Measurements from ENCODE around the gene CDCA7L.
"Not testable (repeated sequence)": the region's sequence is repeated elsewhere in the genome, so short reads cannot be mapped to it uniquely, and the experiment has no call there.

CDCA7L gene

DNA sequence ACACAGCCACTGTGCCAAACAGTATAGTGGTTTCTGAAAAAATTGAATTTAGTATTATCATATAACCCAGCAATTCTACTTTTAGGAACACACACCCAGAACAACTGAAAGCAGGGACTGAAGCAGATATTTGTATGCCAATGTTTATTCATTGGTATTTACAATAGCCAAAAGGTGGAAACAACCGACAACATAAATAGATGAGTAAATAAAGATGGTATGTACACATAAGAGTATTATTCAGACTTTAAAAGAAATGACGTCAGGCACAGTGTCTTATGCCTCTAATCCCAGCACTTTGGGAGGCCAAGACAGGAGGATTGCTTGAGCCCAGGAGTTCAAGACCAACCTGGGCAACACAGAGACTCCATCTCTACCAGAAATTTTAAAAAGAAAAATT, 7.2 kb downstream of the CDCA7L start:
- Histone ChIP-seq H3K4me2 (ENCODE audit: low read length) (no peak overlapping the region), H3K4me1 (ENCODE audit: control insufficient read depth, low read depth, low read length) (peaks cover 12% of the 10 kb centered on the region), H2BK5ac (ENCODE audit: low read length) (no peak overlapping the region), H4K8ac (ENCODE audit: low read depth, low read length) (no peak overlapping the region), H3K4me3 (ENCODE audit: low read length) (no peak overlapping the region), H3K9ac (ENCODE audit: low read length) (no peak overlapping the region), H3K79me1 (ENCODE audit: low read length) (peaks cover 2% of the 10 kb centered on the region), H4K5ac (ENCODE audit: low read length) (no peak overlapping the region), H3K27me3 (ENCODE audit: insufficient read depth, low read length, poor library complexity) (no peaks in the 10 kb centered on the region), H3K36me3 (ENCODE audit: control insufficient read depth, insufficient read depth, low read length) (no peaks in the 10 kb centered on the region), H3K27ac (ENCODE audit: low read depth, low read length) (no peak overlapping the region), H2AK5ac (ENCODE audit: low read length) (no peak overlapping the region), H3K23ac (ENCODE audit: low read length) (no peak overlapping the region), H3K4ac (ENCODE audit: low read depth, low read length) (no peak overlapping the region), H3K18ac (ENCODE audit: low read length) (no peak overlapping the region), H2BK120ac (ENCODE audit: low read depth, low read length) (no peak overlapping the region), H2BK15ac (replicated peaks; ENCODE audit: low read depth) (no peak overlapping the region), H3K79me2 (ENCODE audit: control insufficient read depth, insufficient read depth, low read length) (peaks cover 12% of the 10 kb centered on the region), H3K56ac (ENCODE audit: low read length) (no peak overlapping the region)
- DNase-seq = no peak
- WGBS (ENCODE audit: extremely low coverage, insufficient coverage, low lambda C conversion rate) = no CpG with 5 or more reads among the region's 2 CpGs

DNA sequence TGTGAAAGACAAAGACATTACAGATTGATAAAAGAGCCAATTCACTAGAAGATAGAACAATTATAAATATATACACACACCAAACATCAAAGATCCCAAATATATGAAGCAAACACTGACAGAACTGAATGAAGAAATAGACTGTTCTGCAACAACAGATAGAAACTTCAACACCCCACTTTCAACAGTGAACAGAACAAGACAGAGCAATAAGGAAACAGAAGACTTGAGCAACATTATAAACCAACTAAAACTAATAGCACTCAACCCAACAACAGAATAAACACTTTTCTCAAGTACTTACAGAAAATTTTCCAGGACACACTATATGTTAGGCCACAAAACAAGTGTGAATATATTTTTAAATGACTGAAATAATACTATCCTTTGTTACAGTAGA, 10.9 kb downstream of the CDCA7L start:
- Histone ChIP-seq H4K5ac (ENCODE audit: low read length) (no peak overlapping the region), H2BK120ac (ENCODE audit: low read depth, low read length) (no peak overlapping the region), H3K18ac (ENCODE audit: low read length) (no peak overlapping the region), H3K79me1 (ENCODE audit: low read length) (no peaks in the 10 kb centered on the region), H3K27ac (ENCODE audit: low read depth, low read length) (no peak overlapping the region), H3K56ac (ENCODE audit: low read length) (no peak overlapping the region), H3K4me3 (ENCODE audit: low read length) (no peak overlapping the region), H3K4ac (ENCODE audit: low read depth, low read length) (no peak overlapping the region), H2BK5ac (ENCODE audit: low read length) (no peak overlapping the region), H3K4me2 (ENCODE audit: low read length) (no peak overlapping the region), H4K8ac (ENCODE audit: low read depth, low read length) (no peak overlapping the region), H3K79me2 (ENCODE audit: control insufficient read depth, insufficient read depth, low read length) (peaks cover 8% of the 10 kb centered on the region), H3K27me3 (ENCODE audit: insufficient read depth, low read length, poor library complexity) (no peaks in the 10 kb centered on the region), H3K36me3 (ENCODE audit: control insufficient read depth, insufficient read depth, low read length) (no peaks in the 10 kb centered on the region), H3K9ac (ENCODE audit: low read length) (no peak overlapping the region), H3K4me1 (ENCODE audit: control insufficient read depth, low read depth, low read length) (no peaks in the 10 kb centered on the region), H3K23ac (ENCODE audit: low read length) (no peak overlapping the region), H2BK15ac (replicated peaks; ENCODE audit: low read depth) (no peak overlapping the region), H2AK5ac (ENCODE audit: low read length) (no peak overlapping the region)
- DNase-seq = no peak

DNA sequence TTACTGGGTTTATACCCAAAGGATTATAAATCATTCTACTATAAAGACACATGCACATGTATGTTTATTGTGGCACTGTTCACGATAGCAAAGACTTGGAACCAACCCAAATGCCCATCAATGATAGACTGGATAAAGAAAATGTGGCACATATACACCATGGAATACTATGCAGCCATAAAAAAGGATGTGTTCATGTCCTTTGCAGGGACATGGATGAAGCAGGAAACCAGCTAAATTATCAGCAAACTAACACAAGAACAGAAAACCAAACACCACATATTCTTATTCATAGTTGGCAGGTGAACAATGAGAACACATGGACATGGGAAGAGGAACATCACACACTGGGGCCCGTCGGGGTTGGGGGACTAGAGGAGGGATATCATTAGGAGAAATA, 12.4 kb downstream of the CDCA7L start:
- H2BK15ac ChIP-seq (replicated peaks; ENCODE audit: low read depth); H3K27me3 ChIP-seq (ENCODE audit: insufficient read depth, low read length, poor library complexity); H3K4me3 ChIP-seq (ENCODE audit: low read length); H2BK5ac ChIP-seq (ENCODE audit: low read length); H3K4me2 ChIP-seq (ENCODE audit: low read length); DNase-seq; H2AK5ac ChIP-seq (ENCODE audit: low read length); H2BK120ac ChIP-seq (ENCODE audit: low read depth, low read length); H3K18ac ChIP-seq (ENCODE audit: low read length); H4K5ac ChIP-seq (ENCODE audit: low read length); H3K79me2 ChIP-seq (ENCODE audit: control insufficient read depth, insufficient read depth, low read length); H3K79me1 ChIP-seq (ENCODE audit: low read length); H4K8ac ChIP-seq (ENCODE audit: low read depth, low read length); H3K9ac ChIP-seq (ENCODE audit: low read length); H3K56ac ChIP-seq (ENCODE audit: low read length); H3K36me3 ChIP-seq (ENCODE audit: control insufficient read depth, insufficient read depth, low read length); H3K23ac ChIP-seq (ENCODE audit: low read length); H3K4ac ChIP-seq (ENCODE audit: low read depth, low read length); H3K4me1 ChIP-seq (ENCODE audit: control insufficient read depth, low read depth, low read length); H3K27ac ChIP-seq (ENCODE audit: low read depth, low read length): not testable (repeated sequence)
- WGBS (ENCODE audit: extremely low coverage, insufficient coverage, low lambda C conversion rate) = no CpG with 5 or more reads among the region's 3 CpGs

DNA sequence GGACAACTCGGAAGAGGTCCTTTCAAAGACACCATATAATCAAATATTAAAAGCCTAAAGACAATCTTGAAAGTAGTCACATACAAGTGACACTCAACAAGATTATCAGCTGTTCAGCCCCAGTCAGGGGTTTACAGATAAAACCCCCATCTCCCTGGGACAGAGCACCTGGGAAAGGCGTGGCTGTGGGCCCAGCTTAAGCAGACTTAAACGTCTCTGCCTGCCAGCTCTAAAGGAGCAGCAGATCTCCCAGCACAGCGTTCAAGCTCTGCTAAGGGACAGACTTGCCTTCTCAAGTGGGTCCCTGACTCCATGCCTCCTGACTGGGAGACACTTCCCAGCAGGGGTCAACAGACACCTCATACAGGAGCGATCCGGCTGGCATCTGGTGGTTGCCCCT, 18.0 kb downstream of the CDCA7L start:
- Histone ChIP-seq H3K4me3 (ENCODE audit: low read length) (no peak overlapping the region), H2AK5ac (ENCODE audit: low read length) (no peak overlapping the region), H3K79me2 (ENCODE audit: control insufficient read depth, insufficient read depth, low read length) (peaks cover 9% of the 10 kb centered on the region), H3K79me1 (ENCODE audit: low read length) (peaks cover 2% of the 10 kb centered on the region), H3K27ac (ENCODE audit: low read depth, low read length) (no peak overlapping the region), H2BK120ac (ENCODE audit: low read depth, low read length) (no peak overlapping the region), H3K4me2 (ENCODE audit: low read length) (no peak overlapping the region), H4K5ac (ENCODE audit: low read length) (no peak overlapping the region), H4K8ac (ENCODE audit: low read depth, low read length) (no peak overlapping the region), H3K27me3 (ENCODE audit: insufficient read depth, low read length, poor library complexity) (no peaks in the 10 kb centered on the region), H3K56ac (ENCODE audit: low read length) (no peak overlapping the region), H2BK15ac (replicated peaks; ENCODE audit: low read depth) (no peak overlapping the region), H3K36me3 (ENCODE audit: control insufficient read depth, insufficient read depth, low read length) (no peaks in the 10 kb centered on the region), H3K23ac (ENCODE audit: low read length) (no peak overlapping the region), H2BK5ac (ENCODE audit: low read length) (no peak overlapping the region), H3K4me1 (ENCODE audit: control insufficient read depth, low read depth, low read length) (peaks cover 5% of the 10 kb centered on the region), H3K9ac (ENCODE audit: low read length) (no peak overlapping the region), H3K4ac (ENCODE audit: low read depth, low read length) (no peak overlapping the region), H3K18ac (ENCODE audit: low read length) (no peak overlapping the region)
- no CpG with 5 or more reads among the region's 6 CpGs for WGBS (ENCODE audit: extremely low coverage, insufficient coverage, low lambda C conversion rate)
- peak; percentile 35 for DNase-seq

DNA sequence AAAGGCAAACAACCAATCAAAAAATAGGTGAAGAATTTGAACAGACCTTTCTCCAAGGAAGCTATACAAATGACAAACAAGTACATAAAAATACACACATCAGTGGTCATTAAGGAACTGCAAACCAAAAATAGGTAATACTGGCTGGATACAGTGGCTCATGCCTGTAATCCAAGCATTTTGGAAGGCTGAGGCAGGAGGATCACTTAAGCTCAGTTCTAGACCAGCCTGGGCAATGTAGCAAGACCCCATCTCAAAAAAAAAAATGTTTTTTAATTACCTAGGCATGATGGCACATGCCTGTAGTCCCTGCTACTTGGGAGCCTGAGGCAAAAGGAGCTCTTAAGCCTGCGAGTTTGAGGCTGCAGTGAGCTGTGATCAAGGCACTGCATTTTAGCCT, 19.3 kb downstream of the CDCA7L start:
- H3K56ac ChIP-seq (ENCODE audit: low read length) = no peak overlapping the region
- no peak overlapping the region for H3K4ac ChIP-seq (ENCODE audit: low read depth, low read length)
- no peak overlapping the region for H2BK5ac ChIP-seq (ENCODE audit: low read length)
- H2BK120ac ChIP-seq (ENCODE audit: low read depth, low read length) = no peak overlapping the region
- peaks cover 9% of the 10 kb centered on the region for H3K79me2 ChIP-seq (ENCODE audit: control insufficient read depth, insufficient read depth, low read length)
- H4K5ac ChIP-seq (ENCODE audit: low read length) = no peak overlapping the region
- no CpG with 5 or more reads among the region's 1 CpG for WGBS (ENCODE audit: extremely low coverage, insufficient coverage, low lambda C conversion rate)
- no peak overlapping the region for H3K9ac ChIP-seq (ENCODE audit: low read length)
- H2AK5ac ChIP-seq (ENCODE audit: low read length) = no peak overlapping the region
- H3K36me3 ChIP-seq (ENCODE audit: control insufficient read depth, insufficient read depth, low read length) = no peaks in the 10 kb centered on the region
- no peak overlapping the region for H3K4me3 ChIP-seq (ENCODE audit: low read length)
- no peak overlapping the region for H3K18ac ChIP-seq (ENCODE audit: low read length)
- no peak overlapping the region for H3K23ac ChIP-seq (ENCODE audit: low read length)
- peaks cover 5% of the 10 kb centered on the region for H3K4me1 ChIP-seq (ENCODE audit: control insufficient read depth, low read depth, low read length)
- no peak overlapping the region for H2BK15ac ChIP-seq (replicated peaks; ENCODE audit: low read depth)
- H3K27me3 ChIP-seq (ENCODE audit: insufficient read depth, low read length, poor library complexity) = no peaks in the 10 kb centered on the region
- no peak overlapping the region for H3K4me2 ChIP-seq (ENCODE audit: low read length)
- DNase-seq = no peak
- peaks cover 2% of the 10 kb centered on the region for H3K79me1 ChIP-seq (ENCODE audit: low read length)
- H4K8ac ChIP-seq (ENCODE audit: low read depth, low read length) = no peak overlapping the region
- no peak overlapping the region for H3K27ac ChIP-seq (ENCODE audit: low read depth, low read length)

DNA sequence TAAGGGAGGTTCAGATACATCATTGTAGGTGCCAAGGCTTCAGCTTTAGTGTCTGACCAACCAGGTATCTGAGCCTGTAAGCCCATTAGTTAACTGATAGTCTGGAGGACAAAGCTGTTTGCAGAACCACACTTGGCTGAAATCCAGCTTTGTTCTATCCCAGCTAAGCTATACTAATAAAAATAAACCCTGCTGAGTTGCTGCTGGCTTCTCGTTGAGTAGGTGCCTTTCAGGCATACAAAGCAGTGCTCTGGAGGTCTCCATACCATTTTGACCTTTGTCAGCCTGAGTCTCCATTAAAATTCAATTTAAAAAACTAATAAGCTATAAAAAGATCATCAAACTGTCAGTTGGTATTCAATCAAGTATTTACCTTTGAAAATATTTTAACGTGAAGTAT, 22.0 kb downstream of the CDCA7L start:
- Histone ChIP-seq H3K56ac (ENCODE audit: low read length) (no peak overlapping the region), H3K23ac (ENCODE audit: low read length) (no peak overlapping the region), H3K36me3 (ENCODE audit: control insufficient read depth, insufficient read depth, low read length) (no peaks in the 10 kb centered on the region), H3K79me2 (ENCODE audit: control insufficient read depth, insufficient read depth, low read length) (peaks cover 9% of the 10 kb centered on the region), H3K4me1 (ENCODE audit: control insufficient read depth, low read depth, low read length) (peaks cover 5% of the 10 kb centered on the region), H2BK120ac (ENCODE audit: low read depth, low read length) (no peak overlapping the region), H4K5ac (ENCODE audit: low read length) (no peak overlapping the region), H3K27ac (ENCODE audit: low read depth, low read length) (no peak overlapping the region), H3K4me2 (ENCODE audit: low read length) (no peak overlapping the region), H3K27me3 (ENCODE audit: insufficient read depth, low read length, poor library complexity) (no peaks in the 10 kb centered on the region), H3K4ac (ENCODE audit: low read depth, low read length) (no peak overlapping the region), H2BK5ac (ENCODE audit: low read length) (no peak overlapping the region), H3K79me1 (ENCODE audit: low read length) (peaks cover 2% of the 10 kb centered on the region), H2BK15ac (replicated peaks; ENCODE audit: low read depth) (no peak overlapping the region), H3K18ac (ENCODE audit: low read length) (peak overlapping the region; percentile 7), H2AK5ac (ENCODE audit: low read length) (no peak overlapping the region), H4K8ac (ENCODE audit: low read depth, low read length) (no peak overlapping the region), H3K9ac (ENCODE audit: low read length) (no peak overlapping the region), H3K4me3 (ENCODE audit: low read length) (no peak overlapping the region)
- no CpG with 5 or more reads among the region's 2 CpGs for WGBS (ENCODE audit: extremely low coverage, insufficient coverage, low lambda C conversion rate)
- DNase-seq = peak; percentile 67

Measured in mesendoderm (in vitro differentiated cells).